SKM-1 (cell line): ENCODE measurements around the gene GTF2H1.
"Not testable (repeated sequence)": the region's sequence is repeated elsewhere in the genome, so short reads cannot be mapped to it uniquely, and the experiment has no call there.

ENCODE experiments used
- DNase-seq: peaks from one replicate; lab custom pipeline; 2025; ENCODE audit not compliant: unreplicated experiment; lab: John Stamatoyannopoulos, UW

GTF2H1 gene

GRCh38 chr11:18317551-18317950 is 4.8 kb upstream of the GTF2H1 start:
- DNase-seq = no peak

- no peak for DNase-seq
These were observed 2.5 kb upstream of the GTF2H1 start for GRCh38 chr11:18319914-18320313.

DNA sequence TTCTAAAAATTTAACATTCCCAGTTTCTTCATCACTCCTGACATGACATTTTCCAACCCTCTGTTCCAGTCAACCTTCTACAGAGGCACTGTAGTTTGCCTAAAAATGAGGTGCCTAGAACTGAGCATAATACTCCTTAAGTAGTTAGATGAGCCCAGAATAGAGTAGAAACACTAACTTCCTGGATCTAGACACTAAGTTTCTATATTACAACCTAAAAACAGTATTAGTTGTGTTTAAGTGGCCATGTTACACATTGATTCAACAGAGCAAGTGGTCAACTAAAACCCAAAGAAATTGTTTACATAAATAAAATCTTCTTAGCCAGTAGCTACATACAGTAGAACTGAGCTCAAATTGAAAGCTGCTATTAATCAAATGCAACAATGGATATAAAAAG is 1.8 kb upstream of the GTF2H1 start:
- no peak for DNase-seq

DNA sequence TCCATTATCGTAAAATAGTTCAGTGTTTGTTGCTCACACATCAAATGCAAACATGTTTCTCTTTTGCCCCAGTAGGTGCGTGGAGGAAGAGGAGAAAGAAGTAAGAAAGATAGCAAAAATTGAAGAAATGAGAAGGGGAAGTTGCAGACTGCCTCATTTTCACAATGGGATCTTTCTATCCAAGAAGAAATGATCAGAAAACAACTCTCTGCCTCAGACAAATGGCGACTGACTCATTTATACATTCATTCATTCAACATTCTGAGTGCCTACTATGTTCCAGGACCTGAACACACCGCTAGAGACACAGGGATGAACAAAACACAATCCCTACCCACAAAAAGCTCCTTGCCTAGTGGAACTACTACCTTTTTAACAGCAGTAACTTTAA is 794 bp upstream of the GTF2H1 start:
- DNase-seq = no peak

DNA sequence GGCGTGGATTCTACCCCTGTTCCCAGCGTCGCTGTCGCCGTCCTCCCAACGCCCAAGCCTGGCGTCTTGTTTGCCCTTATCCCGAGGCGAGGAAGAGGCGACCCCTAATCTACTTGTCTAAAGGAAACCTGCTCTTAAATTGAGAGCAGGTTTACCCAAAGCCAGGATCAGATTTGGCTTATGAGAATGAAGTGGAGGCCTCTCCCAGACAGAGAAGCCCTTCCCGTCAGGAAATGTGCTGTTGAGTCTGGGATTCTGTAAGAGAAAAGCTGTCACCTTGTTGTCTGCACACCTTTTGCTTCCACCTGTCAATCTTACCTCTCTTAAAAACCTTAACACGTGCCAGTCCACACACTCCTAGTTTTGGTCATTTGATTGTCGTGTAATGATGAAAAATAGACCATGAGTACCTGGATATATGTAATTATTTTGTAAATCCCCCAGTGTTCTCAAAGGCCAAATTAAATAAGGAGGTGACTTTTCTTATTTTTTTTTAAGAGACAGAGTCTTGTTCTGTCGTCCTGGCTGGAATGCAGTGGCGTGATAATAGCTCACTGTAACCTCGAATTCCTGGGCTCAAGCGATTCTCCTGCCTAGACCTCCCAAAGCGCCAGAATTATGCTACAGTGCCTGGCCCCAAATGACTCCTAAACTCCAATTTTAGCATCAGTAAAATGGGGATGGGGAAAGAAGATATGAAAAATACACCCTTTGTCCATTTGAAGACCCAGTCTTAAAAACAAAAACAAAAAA is 627 bp downstream of the GTF2H1 start:
- no peak for DNase-seq

GRCh38 chr11:18323881-18324280 is 1.5 kb downstream of the GTF2H1 start:
- not testable (repeated sequence) for DNase-seq

GRCh38 chr11:18324381-18324780 is 2.0 kb downstream of the GTF2H1 start:
- no peak for DNase-seq

- no peak for DNase-seq
These were observed 7.0 kb downstream of the GTF2H1 start for GRCh38 chr11:18329196-18329870.

DNA sequence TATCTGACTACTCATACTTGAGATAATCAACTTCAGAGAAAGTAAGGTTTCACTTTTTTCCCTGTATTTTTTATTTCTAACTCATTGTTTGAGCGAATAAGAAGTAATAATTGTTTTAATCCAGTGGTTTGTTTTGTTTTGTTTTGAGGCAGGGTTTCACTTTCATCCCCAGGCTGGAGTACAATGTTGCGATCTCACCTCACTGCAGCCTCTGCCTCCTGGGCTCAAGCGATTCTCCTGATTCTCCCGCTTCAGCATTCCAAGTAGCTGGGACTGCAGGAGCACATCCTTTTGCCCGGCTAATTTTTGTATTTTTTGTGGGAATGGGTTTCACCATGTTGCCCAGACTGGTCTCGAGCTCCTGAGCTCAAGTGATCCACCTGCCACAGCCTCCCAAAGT is 8.6 kb downstream of the GTF2H1 start:
- DNase-seq = no peak

- DNase-seq = no peak
These were observed 9.9 kb downstream of the GTF2H1 start for GRCh38 chr11:18332302-18332701.

GRCh38 chr11:18332891-18333290 is 10.5 kb downstream of the GTF2H1 start:
- no peak for DNase-seq

GRCh38 chr11:18347471-18348125 is 25.2 kb downstream of the GTF2H1 start:
- DNase-seq = no peak

GRCh38 chr11:18352581-18352980 is 30.2 kb downstream of the GTF2H1 start:
- DNase-seq = no peak

- DNase-seq = no peak
These were observed 36.3 kb downstream of the GTF2H1 start for GRCh38 chr11:18358646-18359045.

DNA sequence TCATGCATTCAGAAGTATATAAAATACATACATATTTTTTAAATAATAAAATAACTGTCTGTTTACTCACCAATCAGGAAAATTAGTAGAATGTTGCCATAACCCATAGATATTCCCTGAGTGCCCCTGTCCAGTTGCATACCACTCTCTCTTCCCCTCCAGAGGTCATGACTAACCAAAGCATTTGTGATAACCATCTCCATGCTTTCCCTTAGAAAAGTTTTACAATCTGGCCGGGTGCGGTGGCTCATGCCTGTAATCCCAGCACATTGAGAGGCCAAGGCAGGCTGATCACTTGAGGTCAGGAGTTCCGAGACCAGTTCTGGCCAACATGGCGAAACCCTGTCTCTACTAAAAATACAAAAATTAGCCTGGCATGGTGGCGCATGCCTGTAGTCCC is 38.8 kb downstream of the GTF2H1 start:
- DNase-seq = no peak

- DNase-seq = no peak
These were observed 42.2 kb downstream of the GTF2H1 start for GRCh38 chr11:18364495-18365073.

- no peak for DNase-seq
These were observed 43.4 kb downstream of the GTF2H1 start for GRCh38 chr11:18365741-18366140.

DNA sequence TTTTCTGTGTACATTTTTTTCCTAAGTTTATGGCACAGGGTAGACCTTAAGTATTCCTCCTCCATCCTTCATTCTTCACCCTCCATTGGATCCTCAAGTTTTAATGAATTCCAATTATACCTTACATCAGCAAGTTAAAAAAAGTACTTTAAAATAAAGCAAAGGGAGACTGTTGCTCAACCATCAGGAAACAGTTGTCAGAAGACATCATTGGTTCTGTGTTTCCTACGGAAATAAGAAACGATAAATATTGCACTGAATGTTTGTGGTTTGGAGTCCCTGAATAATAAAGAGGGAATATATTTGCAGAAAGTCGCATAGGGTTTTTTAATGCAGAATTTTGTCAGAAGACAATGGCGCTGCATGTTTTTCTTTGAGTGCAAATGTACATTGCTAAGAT is 43.9 kb downstream of the GTF2H1 start:
- no peak for DNase-seq

- DNase-seq = no peak
These were observed 45.1 kb downstream of the GTF2H1 start for GRCh38 chr11:18367431-18367830.

- no peak for DNase-seq
These were observed 45.9 kb downstream of the GTF2H1 start for GRCh38 chr11:18368221-18368620.

DNA sequence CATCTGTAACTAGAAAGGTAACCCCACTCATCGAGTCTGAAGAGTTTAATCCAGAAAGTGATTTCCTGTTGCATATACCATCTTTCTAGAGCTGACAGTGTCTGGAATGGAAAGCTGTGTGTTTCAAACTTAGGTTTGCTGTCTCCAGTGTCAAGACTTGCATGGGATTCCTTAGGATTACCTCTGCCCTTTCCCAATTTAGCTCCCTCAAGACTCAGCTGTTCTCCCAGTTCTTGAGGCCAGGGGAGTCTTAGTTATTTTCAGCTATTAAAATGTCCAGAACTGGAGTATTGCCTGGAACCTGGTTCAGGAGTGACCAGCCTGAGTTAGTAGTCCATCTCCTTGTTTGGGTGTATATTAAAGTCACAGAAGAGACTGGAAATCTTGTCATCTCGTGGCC is 47.0 kb downstream of the GTF2H1 start:
- DNase-seq = no peak

GRCh38 chr11:18371279-18371678 is 48.9 kb downstream of the GTF2H1 start:
- no peak for DNase-seq
